HG02884 (cell line): ENCODE data around the gene COL23A1.
"Not testable (repeated sequence)": the region's sequence is repeated elsewhere in the genome, so short reads cannot be mapped to it uniquely, and the experiment has no call there.

Source experiments
- ATAC-seq: cut with Tn5 transposase; IDR thresholded peaks from one replicate; pipeline ENCODE4 v1.9.1; 2021; ENCODE audit warnings: mild to moderate bottlenecking, moderate library complexity; ENCODE audit not compliant: unreplicated experiment

Gene COL23A1

DNA sequence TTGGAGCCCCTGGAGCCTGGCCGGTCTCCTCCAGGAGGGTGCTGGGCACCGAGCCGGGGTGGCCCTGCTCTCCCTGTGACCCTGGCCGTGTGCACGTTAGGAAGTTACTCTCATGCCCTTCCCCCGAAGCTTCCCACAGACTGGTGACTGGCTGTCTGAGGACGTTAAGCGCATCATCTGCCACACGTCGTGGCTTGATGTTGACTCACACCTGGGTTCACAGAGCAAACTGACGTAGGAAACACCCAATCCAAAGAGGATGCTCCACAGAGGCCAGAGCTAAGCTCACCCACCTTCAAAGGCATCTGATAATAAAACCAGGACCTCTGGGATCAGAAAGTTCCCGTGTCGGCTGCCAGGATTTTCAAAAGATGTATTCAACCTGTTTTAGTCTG lies 204.7 kb downstream of the COL23A1 start:
- ATAC-seq: no peak

DNA sequence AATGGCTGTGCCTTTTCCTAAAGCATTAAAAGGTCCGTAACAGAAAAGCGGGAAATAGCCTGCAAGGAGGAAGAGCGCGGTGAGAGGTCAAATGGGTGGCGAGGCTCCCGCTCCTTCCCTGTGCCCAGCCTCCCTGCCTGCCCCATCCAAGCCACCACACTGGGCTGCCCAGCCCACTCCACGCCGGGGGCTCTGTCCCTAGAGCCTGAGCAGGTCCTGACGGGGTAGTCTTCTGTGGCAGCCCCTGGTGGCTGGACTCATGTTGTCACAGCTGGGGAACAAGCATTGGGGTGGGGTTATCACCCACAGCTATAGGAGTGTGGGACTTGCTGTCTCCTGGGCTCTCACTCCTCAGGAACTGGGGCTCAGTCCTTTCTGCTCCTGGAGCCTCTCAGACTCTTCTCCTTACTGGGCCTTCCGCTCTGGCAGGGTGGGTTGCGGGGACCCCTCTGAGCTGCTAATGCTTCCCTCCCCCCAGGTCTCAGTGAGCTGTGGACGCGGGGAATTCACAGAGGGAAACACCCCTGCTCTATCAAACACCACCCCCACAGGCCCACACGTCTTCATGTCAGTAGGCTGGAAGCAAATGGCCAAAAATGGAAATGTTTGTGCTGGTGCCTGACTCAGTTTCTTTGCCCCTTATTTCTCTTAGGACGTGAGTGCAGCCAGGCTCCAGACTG lies 205.2 kb downstream of the COL23A1 start:
- ATAC-seq: no peak

DNA sequence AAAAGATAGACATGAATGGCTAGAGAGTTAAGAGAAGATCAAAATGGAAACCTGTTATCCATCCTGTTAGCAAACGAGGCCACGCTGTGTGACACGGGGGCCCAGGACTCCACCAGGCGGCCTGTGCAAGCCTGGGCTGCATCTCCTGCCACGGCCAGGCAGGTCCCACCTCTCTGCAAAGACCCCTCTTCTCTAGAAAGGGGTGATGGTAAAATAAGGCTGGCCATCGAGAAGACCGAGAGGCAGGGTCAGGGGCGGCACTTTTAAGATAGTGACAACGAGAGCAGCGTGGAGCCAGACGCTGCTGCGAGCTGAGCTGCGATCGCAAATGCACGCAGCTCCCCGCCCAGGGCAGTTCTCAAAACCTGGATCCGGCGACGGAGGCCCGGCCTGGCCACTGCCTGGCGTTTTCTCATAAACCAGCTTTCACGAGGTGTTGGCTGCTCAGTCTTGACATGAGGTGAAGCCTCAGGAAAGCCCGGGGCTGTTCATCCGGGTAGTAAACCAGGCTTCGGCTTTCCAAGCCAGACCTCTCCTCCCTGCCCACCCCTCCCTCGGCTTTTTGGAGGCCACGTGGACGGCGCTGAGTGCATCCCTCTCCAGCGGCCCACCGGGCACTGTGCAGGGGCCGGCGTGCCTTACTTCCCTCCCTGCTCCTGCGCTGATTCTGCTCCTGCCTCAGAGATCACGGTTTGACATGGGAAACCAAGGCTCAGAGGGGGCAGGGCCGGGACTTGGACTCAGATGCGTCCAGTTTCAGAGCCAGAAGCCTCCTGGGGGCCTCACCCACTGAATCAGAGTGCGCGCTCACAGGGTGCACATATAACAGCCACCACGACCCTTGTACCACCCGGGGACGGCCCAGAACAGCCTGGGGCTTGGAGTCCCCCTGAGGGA lies 206.0 kb downstream of the COL23A1 start:
- no peak for ATAC-seq

DNA sequence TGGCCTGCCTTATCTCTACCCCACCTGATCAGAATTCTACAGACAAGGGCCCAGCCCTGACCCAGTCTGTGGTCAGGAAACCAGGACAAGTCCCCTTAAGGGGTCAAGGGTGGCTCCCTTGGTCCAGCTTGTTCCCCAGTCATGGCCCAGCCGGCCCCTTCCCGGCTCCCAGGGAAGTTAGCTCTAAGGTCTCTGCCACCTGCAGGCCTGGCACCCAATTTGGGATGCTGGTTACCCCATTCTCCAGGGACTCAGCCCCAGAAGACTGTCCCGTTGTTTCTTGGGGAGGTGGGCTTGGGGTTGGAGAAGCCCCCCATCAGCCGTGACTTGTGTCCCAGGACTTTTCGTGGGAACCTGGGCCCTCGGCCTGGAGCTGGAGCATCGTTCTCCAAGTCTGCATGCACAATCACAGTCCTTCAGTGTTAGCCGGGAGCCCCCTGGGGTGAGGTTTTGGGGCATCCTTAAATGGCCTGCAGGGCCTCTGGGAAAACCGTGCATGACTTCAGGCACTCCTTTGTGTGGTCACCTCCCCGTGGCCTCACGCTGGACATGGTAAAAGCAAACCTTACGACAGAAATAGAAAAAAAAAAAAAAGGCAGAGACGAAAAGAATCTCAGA lies 206.8 kb downstream of the COL23A1 start:
- no peak for ATAC-seq

DNA sequence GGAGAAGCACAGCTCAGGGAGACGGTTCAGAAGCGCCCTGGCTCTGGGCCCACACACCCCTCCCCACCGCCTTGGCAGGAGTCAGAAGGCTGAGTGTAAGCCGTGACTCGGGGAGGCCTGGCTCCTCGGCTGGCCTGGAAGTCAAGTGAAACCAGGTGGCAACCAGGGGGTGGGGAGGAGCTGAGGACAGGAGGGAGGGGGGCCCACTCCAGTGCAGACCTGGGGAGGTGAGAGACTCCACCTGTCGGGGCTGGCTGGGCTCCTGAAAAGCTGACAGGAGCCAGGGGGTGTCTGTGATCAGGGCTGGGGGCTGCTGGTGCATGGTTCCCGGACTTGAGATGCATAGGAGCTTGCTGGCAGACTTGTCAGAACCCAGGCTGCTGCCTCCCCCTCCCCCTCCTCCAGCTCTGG lies 207.4 kb downstream of the COL23A1 start:
- ATAC-seq: no peak

DNA sequence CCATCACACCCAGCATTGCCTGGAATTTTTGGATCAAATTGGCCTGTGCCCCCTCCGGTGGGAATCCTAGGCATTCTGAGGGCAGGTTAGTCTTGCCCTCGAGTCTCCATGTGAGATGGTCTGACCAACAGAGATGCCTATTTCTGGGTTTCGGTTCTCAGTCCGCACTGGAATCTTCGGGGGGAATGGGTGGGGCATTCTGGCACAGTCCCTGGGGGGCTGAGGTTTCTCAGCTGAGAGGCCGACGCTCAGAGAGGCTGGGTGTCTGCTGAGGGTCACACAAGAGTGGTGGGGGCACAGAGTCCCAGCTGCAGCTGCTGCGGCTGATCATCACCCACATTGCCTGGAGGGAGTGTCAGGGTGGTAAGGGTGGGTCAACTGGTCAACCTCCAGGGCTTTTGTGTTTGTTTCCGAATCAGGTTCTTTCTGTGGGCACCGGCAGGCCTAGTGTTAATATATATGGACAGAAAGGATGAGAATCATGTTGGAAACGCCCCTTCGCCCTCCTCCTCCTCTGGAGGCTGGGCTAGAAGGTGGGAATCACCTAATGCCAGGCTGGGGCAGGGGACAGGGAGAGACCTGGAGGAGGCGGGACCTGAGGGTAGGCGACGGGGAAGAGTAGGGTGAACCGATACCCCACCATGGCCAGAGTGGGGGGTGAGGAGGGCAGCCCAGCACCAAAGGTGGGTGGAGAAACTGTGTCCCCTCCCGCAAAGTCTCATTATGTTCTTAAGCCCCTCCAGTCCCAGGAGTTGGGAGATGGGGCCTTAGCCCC lies 208.1 kb downstream of the COL23A1 start:
- no peak for ATAC-seq

DNA sequence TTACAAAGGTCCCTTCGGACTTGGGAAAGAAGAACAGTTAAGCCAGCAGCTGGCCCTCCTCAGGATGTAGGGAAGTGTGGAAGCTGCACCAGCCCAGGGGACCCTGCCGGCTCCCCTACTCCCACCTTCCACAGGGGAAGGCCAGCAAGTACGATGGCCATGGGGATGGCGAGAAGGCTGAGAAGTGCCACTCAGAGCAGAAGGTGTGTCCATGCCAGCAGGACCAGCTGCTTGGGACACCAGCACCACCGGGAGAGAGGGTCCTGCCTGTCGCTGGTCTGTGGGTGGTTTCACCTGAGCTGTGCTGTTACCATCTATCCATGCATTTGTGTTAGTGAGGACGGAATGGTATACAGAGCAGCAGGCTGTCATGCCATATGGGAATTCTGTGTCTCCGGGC lies 209.0 kb downstream of the COL23A1 start:
- no peak for ATAC-seq

DNA sequence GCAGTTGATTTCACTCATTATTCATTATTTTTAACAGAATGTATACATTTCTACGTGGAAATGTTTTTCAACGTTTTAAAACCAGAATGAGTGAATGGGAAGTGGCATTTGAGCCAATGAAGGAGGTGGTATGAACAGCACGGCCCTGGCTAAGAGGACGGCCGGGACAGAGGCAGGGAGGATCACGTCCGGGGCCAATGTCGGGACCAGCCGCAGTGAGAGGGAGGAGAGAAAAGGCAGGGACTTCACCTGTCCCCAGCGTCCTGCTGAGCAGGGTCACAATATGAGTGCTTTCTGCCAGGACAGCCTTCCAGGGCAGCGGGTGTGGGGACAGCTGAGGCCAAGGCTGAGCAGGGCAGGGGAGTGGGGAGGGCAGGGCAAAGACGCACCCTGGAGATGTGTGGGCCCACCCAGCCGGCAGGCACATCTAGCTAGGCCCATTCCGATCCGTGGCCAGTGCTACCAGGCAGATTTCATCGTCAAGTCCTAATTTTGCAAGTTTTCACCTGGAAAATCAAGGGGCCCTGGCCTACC lies 209.6 kb downstream of the COL23A1 start:
- ATAC-seq: no peak

DNA sequence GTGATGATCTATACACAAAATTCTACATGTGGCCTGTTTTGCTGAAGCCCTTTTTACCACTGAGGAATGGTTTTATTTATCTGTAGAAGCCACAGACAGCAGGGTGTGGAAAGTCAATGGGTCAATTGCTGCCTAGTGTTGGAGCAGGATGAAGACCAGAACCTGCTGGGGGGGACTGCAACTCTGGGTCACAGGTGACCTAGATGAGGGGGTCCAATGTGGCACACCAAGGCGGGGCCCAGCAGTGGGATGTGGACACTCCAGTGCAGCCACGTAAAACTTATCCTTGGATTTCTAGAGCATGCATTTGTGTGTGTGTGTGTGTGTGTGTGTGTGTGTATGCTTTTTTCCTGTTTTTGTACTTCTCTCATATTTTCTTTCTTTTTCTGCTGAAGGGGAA lies 210.1 kb downstream of the COL23A1 start:
- ATAC-seq: no peak

DNA sequence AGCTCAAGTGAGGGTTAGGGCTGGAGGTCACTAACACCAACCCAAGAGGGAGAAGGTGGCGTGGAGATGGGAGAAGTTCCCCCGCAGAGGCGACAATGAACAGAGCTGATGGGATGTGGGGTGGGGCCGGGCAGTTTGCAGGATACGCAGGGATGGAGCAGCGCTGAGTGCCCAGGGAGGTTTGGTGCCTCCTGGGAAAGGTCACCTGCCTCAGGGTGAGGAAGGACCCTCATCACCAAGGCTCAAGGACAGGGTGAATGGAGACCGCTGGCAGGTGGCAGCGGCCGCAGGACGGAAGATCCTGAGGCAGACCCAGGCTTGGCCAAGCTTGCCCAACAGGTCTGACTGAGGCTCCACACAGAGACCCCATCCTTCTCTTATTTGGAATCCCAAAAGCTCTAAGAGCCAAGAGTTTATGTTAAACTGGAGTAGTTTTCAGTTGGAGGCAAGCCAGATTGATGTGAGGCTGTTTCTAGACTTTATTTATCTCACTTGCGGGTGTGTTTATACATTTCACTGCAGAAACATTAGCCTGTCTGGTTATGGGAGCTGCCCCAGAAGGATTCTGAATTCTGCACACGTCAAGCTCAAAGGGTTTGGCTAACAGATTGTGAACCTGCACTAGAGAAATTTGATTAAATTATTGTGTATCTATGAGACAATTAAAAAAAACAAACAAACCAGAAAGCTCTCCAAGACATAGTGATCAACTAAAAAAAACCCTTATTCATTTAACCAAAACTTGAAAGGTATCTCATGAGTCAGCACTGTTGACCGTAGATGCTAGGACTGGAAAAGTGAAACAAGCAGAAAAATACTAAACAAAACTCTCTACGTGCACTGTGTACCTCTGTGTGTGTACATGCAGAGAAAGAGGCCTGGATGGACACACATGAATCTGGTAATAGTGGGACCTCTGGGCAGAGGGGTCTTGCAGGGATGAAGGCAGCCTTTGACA lies 211.4 kb downstream of the COL23A1 start:
- no peak for ATAC-seq

DNA sequence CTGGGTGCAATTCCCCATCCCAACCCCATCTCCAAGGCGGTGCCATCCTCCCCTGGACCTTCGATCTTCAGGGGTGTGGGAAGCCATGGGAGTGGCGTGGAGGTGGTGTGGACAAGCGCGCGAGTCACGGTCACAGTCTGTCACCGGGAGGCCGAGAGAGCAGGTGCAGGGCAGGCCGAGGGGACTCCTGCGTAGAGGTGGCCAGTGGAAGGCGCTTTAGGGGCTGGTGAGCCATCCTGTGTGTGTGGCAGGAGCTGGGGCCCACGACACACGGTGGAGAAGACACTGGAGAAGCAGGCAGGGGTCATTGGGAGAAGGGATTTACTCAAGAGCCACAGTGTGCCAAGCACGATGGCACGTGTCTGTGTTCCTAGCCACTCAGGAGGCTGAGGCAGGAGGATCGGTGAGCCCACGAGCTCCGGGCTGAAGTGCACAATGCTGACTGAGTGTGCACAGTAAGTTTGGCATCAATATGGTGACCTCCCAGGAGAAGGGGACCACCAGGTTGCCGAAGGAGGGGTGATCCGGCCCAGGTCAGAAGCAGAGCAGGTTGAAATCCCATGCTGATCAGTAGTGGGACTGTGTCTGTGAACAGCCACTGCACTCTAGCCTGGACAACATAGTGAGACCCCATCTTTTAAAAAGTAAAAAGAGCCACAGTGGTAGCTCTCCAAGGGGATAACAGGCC lies 212.5 kb downstream of the COL23A1 start:
- ATAC-seq: no peak

DNA sequence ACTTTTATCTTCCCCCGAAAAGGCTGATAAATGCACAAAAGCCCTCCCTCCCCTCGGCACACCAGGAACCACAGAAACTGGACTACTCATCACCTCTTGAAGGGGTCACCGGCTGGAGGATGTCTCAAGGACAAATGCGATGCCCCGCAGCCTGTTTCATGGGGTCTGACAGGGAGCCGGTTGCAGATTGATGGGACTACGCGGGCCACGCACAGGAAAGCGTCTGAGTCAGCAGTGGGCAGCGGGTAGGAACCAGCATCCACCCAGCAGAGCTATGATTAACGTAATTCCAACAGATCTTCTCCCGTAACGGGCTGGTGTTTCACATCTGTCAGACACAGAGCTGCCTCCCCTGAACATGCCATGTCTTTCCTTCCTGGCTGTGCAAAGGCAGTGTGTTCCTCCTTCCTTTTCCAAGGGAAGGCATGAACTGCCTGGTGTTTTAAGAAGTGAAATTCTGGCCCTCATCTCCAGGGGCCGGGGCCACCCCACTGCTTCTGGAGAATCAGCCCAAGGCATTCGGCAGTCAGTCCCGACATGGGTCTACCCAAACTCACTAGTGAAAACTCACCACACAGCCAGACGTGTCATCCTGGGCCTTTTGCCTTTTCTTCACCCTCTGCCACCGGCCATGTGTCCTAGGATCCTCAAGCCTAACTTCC lies 213.1 kb downstream of the COL23A1 start:
- ATAC-seq: no peak

DNA sequence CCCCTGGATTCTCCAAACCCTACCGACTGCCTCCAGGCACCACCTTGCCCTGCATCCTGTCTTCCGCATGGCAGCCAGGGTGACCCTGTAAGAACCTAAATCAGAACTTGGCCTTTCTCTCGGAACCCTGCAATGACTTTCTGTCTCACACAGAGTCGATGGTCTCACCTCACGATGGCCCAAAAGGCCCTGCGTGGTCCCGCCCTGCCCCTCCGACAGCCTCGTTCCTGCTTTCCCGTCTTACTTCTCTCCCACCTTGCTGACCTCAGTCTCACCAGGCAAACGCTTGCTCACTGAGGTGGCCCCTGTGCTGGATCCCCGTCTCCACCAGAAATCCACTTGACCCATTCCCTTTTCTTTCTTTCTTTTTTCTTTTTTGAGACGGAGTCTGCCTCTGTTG lies 214.8 kb downstream of the COL23A1 start:
- ATAC-seq: no peak

DNA sequence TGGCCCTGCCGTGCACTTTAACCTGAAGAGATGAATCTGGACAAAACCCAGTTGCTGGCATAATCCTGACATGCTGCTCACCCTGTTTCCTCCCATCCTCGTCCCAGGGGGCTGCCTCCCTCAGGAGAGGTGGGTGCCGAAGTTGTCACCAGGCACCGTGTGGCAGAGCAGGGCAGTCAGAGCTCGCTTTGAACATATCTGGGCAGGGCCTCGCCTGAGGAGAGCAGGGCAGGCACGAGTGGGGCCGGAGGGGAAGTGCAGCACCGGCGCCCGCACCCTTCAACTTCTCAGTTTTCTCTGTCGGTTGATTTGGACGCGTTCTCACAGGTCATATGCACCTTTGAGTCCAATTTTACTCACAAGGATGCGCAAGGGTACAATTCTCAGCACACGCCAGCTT lies 216.5 kb downstream of the COL23A1 start:
- ATAC-seq: no peak

DNA sequence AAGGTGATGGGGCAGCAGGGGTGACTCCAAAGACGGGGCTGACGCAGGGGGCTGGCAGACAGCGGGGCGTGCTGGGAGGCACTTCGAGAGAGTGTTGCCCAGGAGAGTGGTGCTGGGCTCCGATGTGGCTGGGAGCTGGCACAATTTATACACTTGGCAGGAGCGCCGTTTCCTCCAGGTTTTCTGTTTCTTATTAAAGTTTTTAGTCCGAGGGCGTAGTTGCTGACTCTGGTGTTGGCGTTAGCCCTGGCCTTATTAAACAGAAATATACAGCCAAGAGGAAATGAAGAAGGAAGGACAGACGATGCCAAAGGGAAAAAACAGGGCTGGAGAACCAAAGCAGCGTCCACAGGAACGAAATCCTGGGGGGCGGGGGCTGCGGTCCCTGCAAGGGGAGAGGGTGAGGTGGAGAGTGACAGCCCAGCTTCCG lies 218.0 kb downstream of the COL23A1 start:
- no peak for ATAC-seq

DNA sequence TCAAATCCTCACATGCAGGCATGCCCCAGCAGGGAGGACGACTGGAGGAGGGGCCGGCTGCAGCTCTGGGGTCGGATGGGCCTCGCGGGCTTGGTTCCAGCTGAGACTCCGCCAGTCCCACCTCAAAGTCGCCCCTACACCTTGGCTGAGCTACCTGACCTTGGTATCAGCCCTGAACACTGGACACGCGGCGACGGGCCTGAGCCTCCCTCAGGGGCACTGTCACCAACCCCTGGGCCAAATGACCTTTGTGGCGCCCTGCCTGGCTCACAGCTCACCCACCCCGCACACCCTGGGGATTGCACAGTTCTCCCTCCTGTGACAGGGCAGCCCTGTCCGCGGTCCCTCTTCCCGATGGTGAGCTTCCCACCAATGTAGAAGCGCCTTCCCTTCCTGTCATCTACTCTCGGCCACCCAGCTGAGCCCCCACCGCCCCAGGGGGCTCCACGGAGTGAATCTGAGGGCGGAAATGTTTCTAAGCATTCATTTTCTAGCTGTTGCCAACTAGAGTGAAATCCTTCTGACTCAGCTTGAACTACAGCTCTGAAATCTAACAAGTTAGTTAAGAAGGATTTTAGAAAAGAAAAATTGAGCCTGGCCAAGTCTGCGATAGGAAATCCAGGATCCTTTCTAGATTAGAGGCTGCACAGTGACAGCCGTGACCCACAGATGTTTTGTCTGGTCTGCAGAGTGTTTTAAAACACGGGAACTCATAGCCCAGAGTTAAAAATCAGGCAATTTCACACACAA lies 218.7 kb downstream of the COL23A1 start:
- no peak for ATAC-seq

DNA sequence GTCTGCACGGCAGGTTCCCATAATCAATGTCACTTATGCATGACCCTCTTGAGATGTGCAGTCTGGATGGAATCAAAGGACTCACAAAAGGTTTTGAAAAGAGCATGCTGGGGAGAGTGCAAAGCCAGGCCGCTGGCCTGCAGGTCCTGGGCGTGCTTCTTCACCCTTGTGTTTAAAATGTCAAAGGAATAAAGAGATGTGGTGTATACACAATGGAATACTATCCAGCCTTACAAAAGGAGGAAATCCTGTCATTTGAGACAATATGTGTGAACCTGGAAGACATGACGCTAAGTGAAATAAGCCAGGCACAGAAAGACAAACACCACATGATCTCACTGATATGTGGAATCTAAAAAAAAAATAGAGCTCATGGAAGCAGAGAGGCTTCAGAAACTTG lies 220.1 kb downstream of the COL23A1 start:
- ATAC-seq: no peak

DNA sequence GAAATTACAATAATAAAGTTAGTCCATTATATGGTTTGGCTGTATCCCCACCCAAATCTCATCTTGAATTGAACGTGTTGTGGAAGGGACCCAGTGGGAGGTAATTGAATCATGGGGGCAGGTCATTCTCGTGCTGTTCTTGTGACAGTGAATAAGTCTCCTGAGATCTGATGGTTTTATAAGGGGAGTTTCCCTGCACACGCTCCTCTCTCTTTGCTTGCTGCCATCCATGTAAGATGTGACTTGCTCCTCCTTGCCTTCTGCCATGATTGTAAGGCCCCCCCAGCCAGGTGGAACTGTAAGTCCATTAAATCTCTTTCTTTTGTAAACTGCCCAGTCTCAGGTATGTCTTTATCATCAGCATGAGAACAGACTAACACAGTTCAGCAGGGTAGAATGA lies 220.7 kb downstream of the COL23A1 start:
- not testable (repeated sequence) for ATAC-seq
